HG03159 (cell line): ENCODE results near the gene TRIM17.

Source experiments
- ATAC-seq: cut with Tn5 transposase; IDR thresholded peaks from one replicate; pipeline ENCODE4 v1.9.1; 2021; ENCODE audit warnings: mild to moderate bottlenecking, moderate library complexity; ENCODE audit not compliant: unreplicated experiment

Gene TRIM17

GRCh38 chr1:228370439-228370940, 46.2 kb downstream of the TRIM17 start:
- ATAC-seq: no peak

GRCh38 chr1:228369608-228370438, 46.8 kb downstream of the TRIM17 start:
- no peak for ATAC-seq

GRCh38 chr1:228368801-228369607, 47.7 kb downstream of the TRIM17 start:
- ATAC-seq: no peak

- ATAC-seq: no peak
These were observed 48.6 kb downstream of the TRIM17 start for GRCh38 chr1:228367798-228368791.

GRCh38 chr1:228366866-228367741, 49.6 kb downstream of the TRIM17 start:
- ATAC-seq: no peak

- ATAC-seq: no peak
These were observed 50.4 kb downstream of the TRIM17 start for GRCh38 chr1:228366062-228366865.

GRCh38 chr1:228365271-228366061, 51.2 kb downstream of the TRIM17 start:
- no peak for ATAC-seq

GRCh38 chr1:228364706-228365213, 51.9 kb downstream of the TRIM17 start:
- ATAC-seq: no peak

GRCh38 chr1:228364068-228364705, 52.5 kb downstream of the TRIM17 start:
- no peak for ATAC-seq

- no peak for ATAC-seq
These were observed 53.0 kb downstream of the TRIM17 start for GRCh38 chr1:228363686-228364067.

- no peak for ATAC-seq
These were observed 53.7 kb downstream of the TRIM17 start for GRCh38 chr1:228362884-228363450.

- no peak for ATAC-seq
These were observed 54.3 kb downstream of the TRIM17 start for GRCh38 chr1:228362141-228362883.

- no peak for ATAC-seq
These were observed 55.1 kb downstream of the TRIM17 start for GRCh38 chr1:228361314-228362140.

GRCh38 chr1:228360533-228361313, 55.9 kb downstream of the TRIM17 start:
- no peak for ATAC-seq
